NK-92 (cell line): ENCODE measurements around the gene NDUFV1.
A peak's percentile ranks its signal among the peaks of the same experiment; 100 is the strongest.
"Not testable (repeated sequence)": the region's sequence is repeated elsewhere in the genome, so short reads cannot be mapped to it uniquely, and the experiment has no call there.

Experiments used
- DNase-seq: peaks from one replicate; lab custom pipeline; 2025; ENCODE audit not compliant: unreplicated experiment; lab: John Stamatoyannopoulos, UW

NDUFV1 gene

DNA sequence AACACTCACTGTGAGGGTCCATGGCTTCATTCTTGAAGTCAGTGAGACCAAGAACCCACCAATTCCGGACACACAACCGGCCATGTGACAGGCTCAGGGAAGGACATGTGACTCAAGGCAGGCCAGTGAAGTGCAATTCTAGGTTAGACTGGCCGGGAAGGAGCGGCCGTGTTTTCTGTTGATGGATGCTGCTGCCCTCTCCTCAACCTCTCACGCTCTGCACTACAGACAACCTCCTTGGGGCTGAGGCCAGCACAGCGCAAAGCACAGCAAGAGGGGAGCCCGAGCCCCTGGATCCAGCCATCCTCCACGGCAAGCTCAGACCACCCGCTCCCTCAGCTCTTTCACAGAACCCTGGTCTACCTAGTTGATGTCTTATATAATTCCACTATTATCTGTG lies 20.2 kb downstream of the NDUFV1 start:
- DNase-seq, result no peak

DNA sequence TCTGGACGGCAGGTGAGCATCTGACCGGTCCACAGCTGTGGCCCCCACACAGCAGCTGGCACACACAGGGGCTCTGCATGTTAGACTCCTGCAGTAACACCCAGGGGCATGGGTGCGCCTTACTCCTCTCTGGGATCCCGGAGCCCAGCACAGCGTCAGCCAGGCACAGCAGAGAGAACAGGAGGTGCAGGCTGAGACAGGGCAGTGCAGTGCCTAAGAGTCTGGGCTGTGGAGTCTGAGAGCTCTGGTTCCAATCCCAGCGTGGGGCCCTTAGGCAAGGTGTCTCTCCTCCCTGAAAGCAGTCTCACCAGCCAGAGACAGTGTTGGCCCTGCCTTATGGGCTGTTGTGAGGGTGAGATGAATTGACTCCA lies 20.7 kb downstream of the NDUFV1 start:
- no peak for DNase-seq

DNA sequence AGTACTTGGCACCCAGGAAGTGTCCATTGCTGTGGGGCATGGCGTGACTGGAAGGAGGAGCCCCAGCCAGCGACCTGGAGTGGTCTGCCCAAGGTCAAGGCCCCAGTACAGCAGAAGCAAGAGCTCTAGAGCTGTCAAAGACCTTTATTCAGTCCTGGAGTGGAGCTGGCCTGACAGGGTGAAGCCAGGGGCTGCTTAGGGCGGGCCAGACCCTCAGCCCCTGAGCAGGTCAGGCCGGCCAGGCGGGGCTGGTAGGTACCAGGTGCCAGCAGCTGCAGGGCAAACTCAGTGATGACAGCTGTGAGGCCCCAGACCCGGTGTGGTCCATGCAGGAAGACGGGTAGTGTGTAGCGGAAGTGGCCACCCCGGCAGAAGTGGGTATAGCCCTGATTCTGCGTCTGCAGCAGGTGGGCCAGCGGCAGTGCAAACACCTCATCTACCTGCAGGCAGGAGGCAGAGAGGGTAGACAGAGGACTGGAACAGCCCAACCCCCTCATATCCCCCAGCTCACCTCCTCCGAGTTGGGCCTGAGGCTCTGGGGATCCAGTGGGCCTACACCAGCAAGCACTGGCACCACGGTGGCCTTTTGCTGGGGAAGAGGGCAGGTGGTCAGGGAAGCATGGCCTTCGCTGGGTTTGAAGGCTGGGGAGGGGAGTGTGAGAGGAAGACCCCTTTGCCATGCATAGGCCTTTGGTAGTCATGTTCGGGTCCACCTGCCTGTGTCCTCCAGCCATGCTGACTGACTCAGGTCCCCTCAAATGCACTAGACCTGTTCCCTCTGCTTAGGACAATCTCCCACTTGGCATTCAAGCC lies 21.3 kb downstream of the NDUFV1 start:
- no peak for DNase-seq

DNA sequence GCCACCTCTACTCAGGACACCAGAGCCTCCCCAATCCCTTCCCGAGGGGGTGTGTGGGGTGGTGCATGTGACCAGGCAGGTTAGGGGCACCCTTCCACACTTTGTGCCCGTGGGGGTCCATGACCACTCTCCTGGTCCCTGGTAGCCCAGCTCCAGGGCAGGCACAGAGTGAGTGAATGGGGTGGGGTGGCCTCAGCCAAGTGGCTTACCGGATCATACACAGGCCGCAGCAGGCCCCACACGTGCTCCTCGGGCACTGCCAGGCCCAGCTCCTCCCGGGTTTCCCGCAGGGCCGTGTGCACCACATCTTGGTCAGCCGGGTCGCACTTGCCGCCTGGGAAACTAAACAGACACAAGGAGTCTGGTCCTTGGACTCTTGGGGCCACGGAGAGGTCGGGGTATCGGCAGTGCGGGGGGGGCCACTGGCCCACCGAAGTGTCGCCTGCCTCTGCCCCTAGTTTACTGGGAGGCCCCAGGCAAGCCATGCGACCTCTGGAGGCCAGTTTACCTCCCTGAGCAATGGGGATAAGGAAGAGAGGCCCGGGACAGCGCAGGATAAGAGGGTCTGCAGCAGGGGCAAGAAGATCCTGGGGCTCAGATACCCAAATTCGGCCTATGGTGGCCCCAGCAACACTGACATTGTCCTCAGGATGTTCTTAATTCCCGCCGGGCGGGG lies 22.1 kb downstream of the NDUFV1 start:
- DNase-seq, result no peak

DNA sequence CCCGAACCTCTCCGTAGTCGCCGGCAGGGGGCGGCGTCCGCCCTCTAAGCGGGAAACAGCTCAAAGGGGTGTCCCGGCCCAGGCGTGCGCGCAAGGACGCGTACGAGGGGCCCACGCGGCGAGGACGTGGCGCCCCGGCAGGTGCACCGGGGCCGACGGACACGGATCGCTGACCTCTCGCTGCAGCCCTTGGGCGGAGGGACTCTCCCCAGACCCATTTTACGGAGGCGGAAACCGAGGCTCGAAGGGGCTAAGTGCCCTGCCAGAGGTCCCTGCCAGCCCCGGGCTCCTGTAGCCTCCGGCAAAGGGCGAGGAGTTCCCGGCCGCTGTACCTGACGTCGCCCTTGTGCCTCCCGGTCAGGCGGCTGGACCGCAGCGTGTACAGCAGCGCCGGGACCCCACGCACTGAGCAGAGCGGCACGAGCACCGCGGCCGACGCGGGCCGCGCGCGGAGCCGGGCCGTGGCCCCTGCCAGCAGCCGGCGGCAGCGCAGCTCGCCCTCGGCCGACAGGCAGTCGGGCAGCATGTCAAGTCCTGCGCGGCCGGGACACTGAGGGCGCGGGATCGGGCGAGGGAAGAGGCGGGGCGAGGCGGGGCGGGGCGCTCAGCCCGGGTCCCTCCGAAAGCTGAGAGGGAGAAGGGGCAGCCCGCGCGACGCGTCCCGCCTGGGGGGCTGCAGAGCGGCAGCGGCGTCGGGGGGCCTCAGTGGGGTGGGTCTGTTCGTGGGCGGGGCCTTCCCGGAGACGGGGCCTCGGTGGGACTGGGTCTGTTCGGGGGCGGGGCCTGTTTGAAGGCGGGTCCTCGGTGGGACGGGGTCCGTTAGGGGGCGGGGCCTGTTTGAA lies 22.9 kb downstream of the NDUFV1 start, which contains the start of gene NUDT8:
TSS of gene NUDT8 (minus strand) at position 552 of the 842 bp plus-strand sequence. CDS start at position 526, 26 bp downstream.
- no peak for DNase-seq

DNA sequence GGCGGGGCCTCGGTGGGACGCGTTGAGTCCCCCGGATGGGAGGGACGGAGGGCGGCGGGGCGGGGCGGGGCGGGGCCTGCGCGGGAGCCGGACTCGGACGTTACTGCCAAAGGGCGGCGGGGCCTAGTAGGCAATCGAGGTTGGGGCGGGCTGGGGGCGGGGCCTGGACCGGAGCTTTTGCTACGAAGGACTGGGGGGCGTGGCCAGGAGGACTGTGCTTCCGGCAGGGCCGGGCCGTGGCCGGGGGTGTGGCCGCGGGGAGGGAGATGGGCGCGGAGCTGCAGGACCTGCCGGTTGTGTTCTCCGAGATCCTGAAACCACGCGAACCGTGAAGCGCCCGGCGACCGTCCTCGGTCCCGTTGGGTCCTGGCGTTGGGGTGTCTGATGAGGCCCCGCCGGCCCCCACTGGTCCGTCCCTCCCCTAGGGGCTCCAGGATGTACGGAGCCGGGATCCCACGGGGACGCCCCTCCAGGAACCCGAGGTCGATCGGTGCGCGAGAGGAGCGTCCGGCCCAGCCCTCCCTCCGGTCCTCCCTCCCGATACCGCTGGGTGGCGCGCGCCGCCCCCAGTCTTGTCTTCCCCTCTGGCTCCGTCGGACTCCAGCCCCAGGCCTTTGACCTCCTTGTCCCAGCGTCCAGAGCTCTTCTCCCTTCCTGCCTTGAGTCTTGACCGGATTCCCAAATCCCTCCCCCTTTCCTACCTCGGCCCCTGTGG lies 23.6 kb downstream of the NDUFV1 start:
- peak; percentile 69 for DNase-seq

DNA sequence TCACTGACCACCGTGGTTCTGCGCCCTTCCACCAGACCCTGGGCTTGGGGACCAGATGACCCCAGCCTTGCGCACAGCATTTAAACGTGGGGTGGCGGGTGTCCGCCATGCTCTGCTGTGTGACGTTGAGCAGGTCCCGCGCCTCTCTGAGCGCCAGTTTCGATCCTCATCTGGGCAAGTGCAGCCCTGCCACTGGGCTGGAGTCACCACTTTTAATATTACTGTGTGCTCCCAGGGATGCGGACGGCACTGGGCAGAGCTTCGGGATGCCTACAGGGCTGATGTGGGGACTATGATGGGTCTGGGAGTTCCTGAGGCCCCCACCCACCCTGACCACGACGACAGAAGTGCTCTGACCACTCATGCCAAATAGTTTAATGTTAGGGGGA lies 24.2 kb downstream of the NDUFV1 start:
- no peak for DNase-seq

DNA sequence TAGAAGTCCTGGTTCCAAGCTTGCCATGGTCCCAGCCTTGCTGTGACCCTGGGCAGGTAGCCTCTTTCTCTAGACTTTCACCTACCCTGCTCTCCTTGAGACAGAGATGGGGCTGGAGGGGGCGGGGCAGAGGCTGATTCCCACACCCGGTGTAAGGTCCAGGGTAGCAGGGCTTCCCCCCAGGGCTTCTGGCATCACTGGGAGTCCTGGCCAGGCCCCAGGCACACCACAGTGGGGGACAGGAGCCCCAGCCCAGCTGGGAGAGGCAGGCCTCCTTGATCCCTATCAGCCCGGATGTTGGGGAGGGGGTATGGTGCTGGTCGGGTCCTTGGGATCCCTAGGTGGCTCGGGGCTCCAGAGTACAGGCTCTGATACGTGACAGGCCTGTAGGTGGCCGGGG lies 24.7 kb downstream of the NDUFV1 start:
- DNase-seq, result no peak

DNA sequence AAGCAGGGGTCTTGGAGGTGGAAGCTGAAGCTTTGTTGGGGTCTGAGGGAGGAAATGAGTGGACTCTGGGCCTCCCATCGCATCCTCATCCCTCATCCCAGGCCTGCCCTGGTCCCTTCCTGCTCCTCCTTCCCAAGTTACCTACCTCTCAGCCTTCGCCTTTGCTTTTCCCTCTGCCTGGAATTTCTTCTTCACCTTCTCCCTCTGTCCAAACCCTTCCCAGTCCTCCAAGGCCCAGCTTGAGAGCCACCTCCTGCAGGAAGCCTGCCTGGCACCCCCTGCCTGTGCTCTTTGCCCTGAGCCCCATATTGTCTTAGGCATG lies 25.1 kb downstream of the NDUFV1 start:
- DNase-seq, result no peak

DNA sequence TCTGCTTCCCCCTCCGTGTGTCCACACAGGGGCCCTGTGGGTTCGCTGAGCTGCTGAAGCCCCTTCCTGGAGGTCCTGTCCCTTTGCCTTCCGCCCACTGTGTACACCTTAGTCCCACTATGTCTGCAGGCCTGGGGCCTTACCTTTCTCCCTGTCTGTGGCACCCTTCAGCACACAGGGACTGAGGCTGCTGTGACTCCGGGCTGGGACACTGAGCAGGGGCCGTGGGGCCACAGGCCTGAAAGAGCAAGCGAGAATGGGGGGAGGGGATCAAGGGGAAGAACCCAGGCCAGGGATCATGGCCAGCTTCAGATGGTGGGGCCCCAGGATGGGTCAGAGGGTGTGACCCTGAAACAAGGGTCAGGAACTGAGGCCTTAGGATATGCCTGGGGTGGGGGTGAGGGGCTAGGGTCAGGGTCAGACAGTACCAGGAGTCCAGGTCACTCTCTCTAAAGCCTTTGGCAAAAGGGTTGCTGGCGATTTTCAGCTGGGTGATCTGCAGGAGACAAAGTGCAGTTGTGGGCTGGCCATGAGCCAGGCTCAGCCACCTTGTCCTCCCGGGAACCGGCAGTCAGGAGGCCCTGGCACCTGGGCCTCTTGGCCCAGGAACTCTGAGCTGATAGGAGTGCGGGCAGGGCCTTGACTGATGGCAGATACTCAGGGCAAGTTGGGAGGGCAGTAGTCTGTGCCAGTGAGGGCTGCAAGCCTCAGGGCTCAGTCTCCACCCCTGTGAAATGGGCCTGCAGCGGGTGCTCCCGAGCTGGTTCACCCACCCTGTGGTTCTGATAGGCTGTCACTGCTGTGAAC lies 25.6 kb downstream of the NDUFV1 start:
- DNase-seq, result no peak

DNA sequence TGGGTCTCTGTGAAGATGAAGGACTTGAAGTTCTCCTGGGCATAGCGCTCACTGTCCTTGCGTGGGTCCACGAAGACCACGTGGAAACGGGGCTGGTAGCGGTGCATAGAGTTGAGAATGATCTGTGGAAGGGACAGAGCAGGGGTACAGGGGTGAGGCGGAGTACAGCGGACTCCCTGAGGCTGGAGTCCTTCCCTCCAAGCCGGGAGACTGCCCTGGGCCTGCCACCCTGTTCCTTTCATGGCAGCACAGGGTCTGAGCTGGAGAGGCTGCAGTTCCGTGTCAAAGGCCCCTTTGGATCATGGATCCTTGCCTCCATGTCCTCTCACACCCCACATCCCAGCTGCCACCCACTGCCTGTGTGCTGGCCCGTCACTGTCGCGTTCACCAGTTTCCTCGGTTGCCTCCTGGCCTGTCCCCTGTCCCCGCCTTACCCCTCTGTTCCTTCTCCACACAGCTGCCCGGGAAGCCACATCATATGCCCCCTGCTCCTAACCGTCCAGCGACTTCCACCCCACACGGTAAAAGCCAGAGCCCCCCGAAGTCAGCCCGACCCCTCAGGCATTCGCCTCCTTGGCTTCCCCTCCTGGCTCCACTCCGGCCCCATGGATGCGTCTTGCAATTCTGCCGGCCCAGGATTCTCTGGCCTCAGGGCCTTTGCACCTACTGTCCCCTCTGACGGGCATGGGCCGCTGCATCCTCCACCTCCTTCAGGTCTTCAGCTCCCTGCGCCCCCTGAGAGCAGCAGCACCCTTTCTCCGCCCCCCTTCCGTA lies 26.4 kb downstream of the NDUFV1 start:
- DNase-seq, result no peak

DNA sequence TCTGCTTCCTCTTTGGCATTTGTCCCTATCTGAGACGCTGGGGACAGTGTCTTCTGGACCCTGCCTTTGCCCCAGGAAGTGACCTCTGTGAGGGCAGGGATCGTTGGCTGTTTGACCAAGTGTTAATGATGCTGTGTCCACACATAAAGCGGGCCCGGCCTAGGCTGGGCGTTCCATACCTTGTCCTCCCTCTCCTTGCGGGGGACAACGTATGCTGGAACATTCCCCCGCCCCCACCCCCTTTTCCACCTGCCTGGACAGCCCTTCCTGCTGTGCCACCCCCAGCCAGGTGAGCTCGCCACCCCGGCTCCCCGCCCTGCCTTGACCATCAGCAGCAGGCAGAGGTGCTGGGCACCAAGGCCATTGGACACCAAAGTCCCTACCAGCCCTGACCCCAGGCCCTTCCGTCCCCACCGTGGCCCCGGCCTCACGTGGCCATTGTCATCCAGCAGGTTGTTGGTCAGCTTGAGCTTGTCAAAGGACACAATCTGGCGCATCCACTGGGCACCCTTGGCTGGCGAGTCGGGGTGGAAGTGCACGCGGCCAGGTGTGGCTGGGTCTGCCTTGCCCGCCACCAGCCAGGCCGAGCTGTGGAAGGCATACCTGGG lies 27.1 kb downstream of the NDUFV1 start:
- no peak for DNase-seq

DNA sequence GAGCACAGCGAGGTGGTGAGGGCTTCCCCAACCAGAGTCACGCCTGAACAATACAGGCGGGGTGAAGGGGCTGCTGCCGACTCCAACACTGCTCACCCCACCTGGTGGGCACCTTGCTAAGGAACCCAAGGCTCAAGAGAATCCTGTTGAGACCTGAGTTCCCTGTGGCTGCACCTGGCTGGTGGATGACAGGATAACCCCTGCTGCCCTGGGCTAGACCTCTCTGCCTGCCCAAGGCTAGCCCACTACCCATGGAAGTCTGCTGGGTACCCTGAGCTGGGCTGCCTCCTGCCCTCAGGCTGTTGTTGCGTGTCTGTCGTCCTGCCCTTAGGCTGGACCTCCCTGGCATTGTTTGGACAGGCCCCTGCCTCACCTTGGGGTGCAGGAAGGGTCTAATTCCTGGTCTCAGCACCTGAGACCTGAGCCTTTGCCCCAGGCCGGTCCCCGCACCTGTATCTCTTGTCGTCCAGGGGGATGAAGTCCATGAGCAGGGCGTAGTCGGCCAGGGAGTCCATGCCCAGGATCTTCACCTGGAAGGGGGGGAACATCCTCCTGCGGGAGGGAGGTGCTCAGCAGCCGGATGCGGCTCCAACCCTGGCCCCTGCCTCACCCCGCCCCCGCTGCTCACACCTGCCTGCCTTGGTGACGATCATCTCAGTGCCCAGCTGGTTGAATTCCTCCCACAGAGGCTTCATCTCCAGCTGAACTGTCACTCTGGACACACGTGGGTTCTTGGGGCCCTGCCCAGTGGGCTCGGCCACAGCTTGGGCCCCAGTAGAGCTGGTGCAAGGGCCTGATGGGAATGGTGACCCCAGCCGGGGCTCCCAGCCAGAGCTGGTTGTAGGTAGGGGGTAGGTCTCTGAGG lies 27.9 kb downstream of the NDUFV1 start:
- no peak for DNase-seq

DNA sequence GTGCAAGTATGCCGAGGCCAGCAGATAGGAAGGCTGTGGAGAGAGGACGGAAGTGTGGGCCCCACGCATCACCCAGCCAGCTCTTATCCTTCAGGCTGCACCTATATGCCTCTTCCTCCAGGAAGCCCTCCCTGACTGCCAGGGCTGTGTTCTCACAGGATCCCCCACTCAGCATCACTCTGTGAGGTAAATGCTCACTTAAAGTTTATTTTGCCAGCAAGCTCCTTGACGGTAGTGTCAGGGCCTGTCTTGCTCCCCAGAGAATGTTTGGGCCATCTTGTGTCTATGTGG lies 28.4 kb downstream of the NDUFV1 start:
- no peak for DNase-seq

DNA sequence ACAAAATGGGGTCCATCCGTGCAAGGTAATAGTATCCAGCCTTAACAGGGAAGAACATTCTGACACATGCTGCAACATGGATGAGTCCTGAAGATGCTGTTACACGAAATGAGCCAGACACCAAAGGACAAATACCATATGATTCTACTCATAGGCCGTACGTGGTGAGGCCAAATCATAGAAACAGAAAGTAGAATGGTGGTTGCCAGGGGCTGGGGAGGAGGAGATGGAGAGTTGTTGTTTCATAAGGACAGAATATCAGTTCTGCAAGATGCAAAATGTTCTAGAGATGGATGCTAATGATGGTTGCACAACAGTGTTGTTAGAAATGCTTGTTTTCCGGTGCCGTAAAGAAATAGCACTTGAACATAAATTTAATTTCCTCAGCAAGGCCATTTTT lies 30.2 kb downstream of the NDUFV1 start:
- no peak for DNase-seq

DNA sequence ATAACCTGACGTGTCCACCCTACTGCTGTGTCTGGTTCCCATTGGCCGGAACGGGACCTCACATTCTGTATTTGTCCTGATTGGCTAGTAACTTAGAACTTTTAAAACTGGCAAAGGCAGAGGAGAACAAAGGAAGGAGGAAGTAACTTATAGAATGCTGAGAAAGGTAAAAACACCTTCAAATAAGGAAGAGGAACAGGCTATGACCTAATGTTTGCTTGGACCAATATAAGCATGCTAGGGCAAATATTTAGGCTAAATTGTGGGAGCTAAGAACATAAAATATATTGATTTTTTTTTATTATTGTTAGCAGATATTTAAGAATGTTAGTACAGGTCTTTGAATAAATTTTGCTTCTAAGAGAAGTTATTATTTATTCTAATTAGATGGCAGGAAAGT lies 30.7 kb downstream of the NDUFV1 start:
- not testable (repeated sequence) for DNase-seq

DNA sequence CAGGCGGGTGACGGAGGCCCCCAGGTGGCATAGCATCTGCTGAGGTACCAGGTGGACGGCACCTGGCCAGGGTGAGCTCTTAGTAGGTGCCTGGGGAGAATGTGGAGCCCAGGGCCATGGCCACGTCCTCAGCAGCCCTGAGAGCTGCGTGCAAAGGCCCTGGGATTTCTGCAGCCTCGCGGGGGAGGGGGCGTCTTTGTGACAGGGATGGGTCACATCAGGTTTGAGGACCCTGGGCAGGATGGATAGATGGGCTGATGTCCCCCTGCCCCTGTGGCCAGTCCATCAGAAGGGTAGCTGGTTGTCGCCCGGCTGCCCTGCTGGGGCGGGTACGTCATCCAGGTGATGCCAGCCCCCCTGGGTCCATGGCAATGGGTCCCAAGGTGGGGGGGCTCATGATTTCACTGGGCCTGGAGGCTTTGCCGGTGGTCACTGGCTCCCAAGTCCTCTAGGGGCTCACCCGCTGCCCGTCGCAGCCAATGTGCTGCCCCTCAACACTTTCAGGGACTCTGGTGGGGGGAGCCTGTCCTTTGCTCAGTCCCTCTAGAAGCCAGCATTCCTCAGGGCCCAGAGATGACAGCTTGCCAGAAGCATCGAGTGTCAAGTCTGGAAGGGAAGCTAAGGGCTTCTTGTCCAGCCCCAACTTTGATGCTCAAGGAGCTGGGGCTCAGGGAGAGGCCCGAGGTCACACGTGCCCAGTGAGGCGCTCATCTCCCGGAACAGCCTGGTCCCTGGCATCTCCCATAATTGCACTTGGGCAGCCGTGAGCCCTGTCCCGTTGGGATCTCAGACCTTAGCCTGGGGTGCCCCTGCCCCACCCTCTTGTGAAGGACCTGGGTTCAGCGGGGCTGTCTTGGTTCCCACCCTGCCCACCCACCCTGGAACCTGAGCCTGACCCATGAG lies 32.0 kb downstream of the NDUFV1 start:
- no peak for DNase-seq
